NCI-H1092 treated with DMSO at 0.1 percent for 48 hours (cell line): Measurements from ENCODE around the gene SPPL3.

Experiments
- DNase-seq: peaks from one replicate; lab custom pipeline; 2025; lab: John Stamatoyannopoulos, UW

The SPPL3 gene

GRCh38 chr12:120724720-120725119, 179.4 kb downstream of the SPPL3 start:
- no peak for DNase-seq

- no peak for DNase-seq
Observed at GRCh38 chr12:120722784-120723183, 181.4 kb downstream of the SPPL3 start.

GRCh38 chr12:120721866-120722265, 182.3 kb downstream of the SPPL3 start:
- DNase-seq = no peak

GRCh38 chr12:120720987-120721801, 183.0 kb downstream of the SPPL3 start:
- no peak for DNase-seq

- no peak for DNase-seq
Observed at GRCh38 chr12:120720234-120720986, 183.7 kb downstream of the SPPL3 start.

- DNase-seq = no peak
Observed at GRCh38 chr12:120719496-120720233, 184.5 kb downstream of the SPPL3 start.

- DNase-seq = no peak
Observed at GRCh38 chr12:120719072-120719471, 185.1 kb downstream of the SPPL3 start.

GRCh38 chr12:120718055-120718454, 186.1 kb downstream of the SPPL3 start:
- DNase-seq = no peak

- DNase-seq = peak; percentile 38
Observed at GRCh38 chr12:120713861-120714482, 190.2 kb downstream of the SPPL3 start.

GRCh38 chr12:120712610-120713009, 191.5 kb downstream of the SPPL3 start:
- DNase-seq = no peak
